HepG2 (cell line): ENCODE results near the gene KNL1. TPM values are rescaled to one million over a fixed set of nuclear protein-coding genes. Genes with fewer than 3 reads are reported as not detected.
A peak's percentile ranks its signal among the peaks of the same experiment; 100 is the strongest.

Experiments used
- ARID4A ChIP-seq: sonication (generic); formaldehyde crosslinking; IDR thresholded peaks from 2 replicates; pipeline ENCODE4 v1.5.0; 2020; ENCODE audit warnings: mild to moderate bottlenecking, missing genetic modification reagents, borderline replicate concordance
- ATF3 ChIP-seq: sonication (generic); formaldehyde crosslinking; IDR thresholded peaks from 2 replicates; pipeline ENCODE4 v1.4.0; 2020; ENCODE audit warnings: missing genetic modification reagents
- HMGA1 ChIP-seq: sonication (generic); formaldehyde crosslinking; conservative IDR thresholded peaks from 2 replicates; pipeline ENCODE4 v1.4.0; 2020; ENCODE audit warnings: missing genetic modification reagents
- MAFG ChIP-seq: sonication (generic); formaldehyde crosslinking; IDR thresholded peaks from 2 replicates; pipeline ENCODE4 v1.5.1; 2020; ENCODE audit warnings: mild to moderate bottlenecking, missing genetic modification reagents
- NBN ChIP-seq: fragments of 450-650 bp; conservative IDR thresholded peaks from 2 replicates; pipeline ENCODE4 v1.6.1; 2017
- NFIC ChIP-seq: IDR thresholded peaks from 2 replicates; pipeline ENCODE4 v1.6.1; 2012; ENCODE audit warnings: mild to moderate bottlenecking, low read length, inconsistent platforms
- SALL2 ChIP-seq: sonication (generic); formaldehyde crosslinking; IDR thresholded peaks from 2 replicates; pipeline ENCODE4 v1.8.1; 2023; ENCODE audit warnings: mild to moderate bottlenecking, missing genetic modification reagents, inconsistent platforms
- TCF7L2 ChIP-seq: IDR thresholded peaks from 2 replicates; pipeline ENCODE4 v1.6.1; 2011; ENCODE audit warnings: mild to moderate bottlenecking, low read depth, low read length, moderate library complexity
- U2AF2 ChIP-seq: fragments of 200-400 bp; formaldehyde crosslinking; IDR thresholded peaks from 2 replicates; pipeline ENCODE4 v1.6.1; 2017; ENCODE audit warnings: low read depth, mild to moderate bottlenecking, low read length
- ZNF550 ChIP-seq: sonication (generic); formaldehyde crosslinking; IDR thresholded peaks from 2 replicates; pipeline ENCODE4 v1.4.0; 2020; ENCODE audit warnings: mild to moderate bottlenecking, missing genetic modification reagents, borderline replicate concordance
- polyA plus RNA-seq, 8 experiments: library from polyadenylated mRNA; depleted of rRNA in 3 of 8; stranded (reverse) in 7 of 8; unstranded in 1 of 8; fragments of >200 nt; fragmentation: Illumina TruSeq in 4 of 8; extraction: Trizol in 4 of 8; gene quantifications; 2 replicates each; pipeline versions ENCODE4 v1.2.1 to v1.2.3, GENCODE V29; 2011 to 2016; ENCODE audit warnings: low read depth in 4 of 8, missing spikeins in 1 of 8, mixed read lengths in 1 of 8; ENCODE audit not compliant: insufficient read depth in 1 of 8
- total RNA-seq, 5 experiments: library from RNA; depleted of rRNA; stranded (reverse); fragments of >200 nt; fragmentation: Illumina TruSeq; extraction: Trizol; gene quantifications; 2 replicates each; pipeline ENCODE4 v1.2.3, GENCODE V29; 2016; ENCODE audit warnings: low read depth in 1 of 5
- TF ChIP-seq, protein P1 (sequence below): sonication (generic); formaldehyde crosslinking; IDR thresholded peaks from 2 replicates; pipeline ENCODE4 v1.8.1; 2023; ENCODE audit warnings: mild to moderate bottlenecking, missing genetic modification reagents
- TF ChIP-seq, protein P2 (sequence below): sonication (generic); formaldehyde crosslinking; IDR thresholded peaks from 2 replicates; pipeline ENCODE4 v1.4.0; 2020; ENCODE audit warnings: mild to moderate bottlenecking, low read depth, missing genetic modification reagents
- TF ChIP-seq, protein P3 (sequence below): sonication (generic); formaldehyde crosslinking; IDR thresholded peaks from 2 replicates; pipeline ENCODE4 v1.8.1; 2023; ENCODE audit warnings: mild to moderate bottlenecking, inconsistent platforms, moderate library complexity, missing genetic modification reagents, borderline replicate concordance
- TF ChIP-seq, protein P4 (sequence below): sonication (generic); formaldehyde crosslinking; IDR thresholded peaks from 2 replicates; pipeline ENCODE4 v1.5.1; 2020; ENCODE audit warnings: missing genetic modification reagents, mild to moderate bottlenecking, borderline replicate concordance
- TF ChIP-seq, protein P5 (sequence below): sonication (generic); formaldehyde crosslinking; IDR thresholded peaks from 2 replicates; pipeline ENCODE4 v1.4.0; 2020; ENCODE audit warnings: missing genetic modification reagents, borderline replicate concordance

KNL1 gene
- total and polyA plus RNA-seq, 2 of the 13 experiments (the other 11 are each of a cell fraction or from before 2014, with no cell fraction given): 8.0 to 21.4 TPM

- TF ChIP-seq, protein P1, sequence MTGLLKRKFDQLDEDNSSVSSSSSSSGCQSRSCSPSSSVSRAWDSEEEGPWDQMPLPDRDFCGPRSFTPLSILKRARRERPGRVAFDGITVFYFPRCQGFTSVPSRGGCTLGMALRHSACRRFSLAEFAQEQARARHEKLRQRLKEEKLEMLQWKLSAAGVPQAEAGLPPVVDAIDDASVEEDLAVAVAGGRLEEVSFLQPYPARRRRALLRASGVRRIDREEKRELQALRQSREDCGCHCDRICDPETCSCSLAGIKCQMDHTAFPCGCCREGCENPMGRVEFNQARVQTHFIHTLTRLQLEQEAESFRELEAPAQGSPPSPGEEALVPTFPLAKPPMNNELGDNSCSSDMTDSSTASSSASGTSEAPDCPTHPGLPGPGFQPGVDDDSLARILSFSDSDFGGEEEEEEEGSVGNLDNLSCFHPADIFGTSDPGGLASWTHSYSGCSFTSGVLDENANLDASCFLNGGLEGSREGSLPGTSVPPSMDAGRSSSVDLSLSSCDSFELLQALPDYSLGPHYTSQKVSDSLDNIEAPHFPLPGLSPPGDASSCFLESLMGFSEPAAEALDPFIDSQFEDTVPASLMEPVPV (CRISPR knock-in tag): peak; percentile 87
- TF ChIP-seq MAFG (CRISPR knock-in tag) (no peak), HMGA1 (CRISPR knock-in tag) (no peak), ZNF550 (CRISPR knock-in tag) (no peak), ATF3 (CRISPR knock-in tag) (no peak), SALL2 (CRISPR knock-in tag) (peak; percentile 79), NFIC (no peak; the same call in 1 of the 2 replicates), ARID4A (CRISPR knock-in tag) (peak; percentile 100), NBN (no peak), TCF7L2 (no peak), U2AF2 (no peak)
- TF ChIP-seq, protein P2, sequence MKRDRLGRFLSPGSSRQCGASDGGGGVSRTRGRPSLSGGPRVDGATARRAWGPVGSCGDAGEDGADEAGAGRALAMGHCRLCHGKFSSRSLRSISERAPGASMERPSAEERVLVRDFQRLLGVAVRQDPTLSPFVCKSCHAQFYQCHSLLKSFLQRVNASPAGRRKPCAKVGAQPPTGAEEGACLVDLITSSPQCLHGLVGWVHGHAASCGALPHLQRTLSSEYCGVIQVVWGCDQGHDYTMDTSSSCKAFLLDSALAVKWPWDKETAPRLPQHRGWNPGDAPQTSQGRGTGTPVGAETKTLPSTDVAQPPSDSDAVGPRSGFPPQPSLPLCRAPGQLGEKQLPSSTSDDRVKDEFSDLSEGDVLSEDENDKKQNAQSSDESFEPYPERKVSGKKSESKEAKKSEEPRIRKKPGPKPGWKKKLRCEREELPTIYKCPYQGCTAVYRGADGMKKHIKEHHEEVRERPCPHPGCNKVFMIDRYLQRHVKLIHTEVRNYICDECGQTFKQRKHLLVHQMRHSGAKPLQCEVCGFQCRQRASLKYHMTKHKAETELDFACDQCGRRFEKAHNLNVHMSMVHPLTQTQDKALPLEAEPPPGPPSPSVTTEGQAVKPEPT (CRISPR knock-in tag): no peak
- TF ChIP-seq, protein P3, sequence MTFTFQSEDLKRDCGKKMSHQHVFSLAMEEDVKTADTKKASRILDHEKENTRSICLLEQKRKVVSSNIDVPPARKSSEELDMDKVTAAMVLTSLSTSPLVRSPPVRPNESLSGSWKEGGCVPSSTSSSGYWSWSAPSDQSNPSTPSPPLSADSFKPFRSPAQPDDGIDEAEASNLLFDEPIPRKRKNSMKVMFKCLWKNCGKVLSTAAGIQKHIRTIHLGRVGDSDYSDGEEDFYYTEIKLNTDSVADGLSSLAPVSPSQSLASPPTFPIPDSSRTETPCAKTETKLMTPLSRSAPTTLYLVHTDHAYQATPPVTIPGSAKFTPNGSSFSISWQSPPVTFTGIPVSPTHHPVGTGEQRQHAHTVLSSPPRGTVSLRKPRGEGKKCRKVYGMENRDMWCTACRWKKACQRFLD (CRISPR knock-in tag): peak; percentile 89
- TF ChIP-seq, protein P4, sequence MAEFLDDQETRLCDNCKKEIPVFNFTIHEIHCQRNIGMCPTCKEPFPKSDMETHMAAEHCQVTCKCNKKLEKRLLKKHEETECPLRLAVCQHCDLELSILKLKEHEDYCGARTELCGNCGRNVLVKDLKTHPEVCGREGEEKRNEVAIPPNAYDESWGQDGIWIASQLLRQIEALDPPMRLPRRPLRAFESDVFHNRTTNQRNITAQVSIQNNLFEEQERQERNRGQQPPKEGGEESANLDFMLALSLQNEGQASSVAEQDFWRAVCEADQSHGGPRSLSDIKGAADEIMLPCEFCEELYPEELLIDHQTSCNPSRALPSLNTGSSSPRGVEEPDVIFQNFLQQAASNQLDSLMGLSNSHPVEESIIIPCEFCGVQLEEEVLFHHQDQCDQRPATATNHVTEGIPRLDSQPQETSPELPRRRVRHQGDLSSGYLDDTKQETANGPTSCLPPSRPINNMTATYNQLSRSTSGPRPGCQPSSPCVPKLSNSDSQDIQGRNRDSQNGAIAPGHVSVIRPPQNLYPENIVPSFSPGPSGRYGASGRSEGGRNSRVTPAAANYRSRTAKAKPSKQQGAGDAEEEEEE: no peak; the same call in 1 of the 2 replicates
- TF ChIP-seq, protein P5, sequence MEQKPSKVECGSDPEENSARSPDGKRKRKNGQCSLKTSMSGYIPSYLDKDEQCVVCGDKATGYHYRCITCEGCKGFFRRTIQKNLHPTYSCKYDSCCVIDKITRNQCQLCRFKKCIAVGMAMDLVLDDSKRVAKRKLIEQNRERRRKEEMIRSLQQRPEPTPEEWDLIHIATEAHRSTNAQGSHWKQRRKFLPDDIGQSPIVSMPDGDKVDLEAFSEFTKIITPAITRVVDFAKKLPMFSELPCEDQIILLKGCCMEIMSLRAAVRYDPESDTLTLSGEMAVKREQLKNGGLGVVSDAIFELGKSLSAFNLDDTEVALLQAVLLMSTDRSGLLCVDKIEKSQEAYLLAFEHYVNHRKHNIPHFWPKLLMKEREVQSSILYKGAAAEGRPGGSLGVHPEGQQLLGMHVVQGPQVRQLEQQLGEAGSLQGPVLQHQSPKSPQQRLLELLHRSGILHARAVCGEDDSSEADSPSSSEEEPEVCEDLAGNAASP (CRISPR knock-in tag): no peak; the same call in 1 of the 2 replicates
Observed at GRCh38 chr15:40694688-40695468, 100.8 kb downstream of the KNL1 start, which contains the start of gene RAD51 (continued).
